Dendritic cell treated with granulocyte-macrophage colony-stimulating factor and Interleukin-4, amounts not matched to agents 40 ng/mL and 50 ng/mL, for 4 days (primary cell): ENCODE results near the gene PPDPF.
"Not testable (repeated sequence)": the region's sequence is repeated elsewhere in the genome, so short reads cannot be mapped to it uniquely, and the experiment has no call there.

ENCODE experiments used
- H3K27ac Mint-ChIP-seq: one replicate; pipeline ENCODE4 v1.8.0; 2022; ENCODE audit warnings: mild to moderate bottlenecking, mixed read lengths
- H3K27me3 Mint-ChIP-seq: one replicate; pipeline ENCODE4 v1.8.0; 2022; ENCODE audit warnings: mild to moderate bottlenecking, mixed read lengths
- H3K36me3 Mint-ChIP-seq: one replicate; pipeline ENCODE4 v1.8.0; 2022; ENCODE audit warnings: low read depth, mixed read lengths
- H3K4me1 Mint-ChIP-seq: one replicate; pipeline ENCODE4 v1.8.0; 2022; ENCODE audit warnings: low read depth, mixed read lengths
- H3K4me3 Mint-ChIP-seq: one replicate; pipeline ENCODE4 v1.8.0; 2022; ENCODE audit warnings: mild to moderate bottlenecking, moderate library complexity, mixed read lengths
- H3K9me3 Mint-ChIP-seq: one replicate; pipeline ENCODE4 v1.8.0; 2022; ENCODE audit warnings: mixed read lengths
- intact Hi-C: fragments of 100-400 bp; cut with micrococcal nuclease; formaldehyde crosslinking; loops from one replicate; pipeline ENCODE4 v1.15.0; 2022

Gene PPDPF

DNA sequence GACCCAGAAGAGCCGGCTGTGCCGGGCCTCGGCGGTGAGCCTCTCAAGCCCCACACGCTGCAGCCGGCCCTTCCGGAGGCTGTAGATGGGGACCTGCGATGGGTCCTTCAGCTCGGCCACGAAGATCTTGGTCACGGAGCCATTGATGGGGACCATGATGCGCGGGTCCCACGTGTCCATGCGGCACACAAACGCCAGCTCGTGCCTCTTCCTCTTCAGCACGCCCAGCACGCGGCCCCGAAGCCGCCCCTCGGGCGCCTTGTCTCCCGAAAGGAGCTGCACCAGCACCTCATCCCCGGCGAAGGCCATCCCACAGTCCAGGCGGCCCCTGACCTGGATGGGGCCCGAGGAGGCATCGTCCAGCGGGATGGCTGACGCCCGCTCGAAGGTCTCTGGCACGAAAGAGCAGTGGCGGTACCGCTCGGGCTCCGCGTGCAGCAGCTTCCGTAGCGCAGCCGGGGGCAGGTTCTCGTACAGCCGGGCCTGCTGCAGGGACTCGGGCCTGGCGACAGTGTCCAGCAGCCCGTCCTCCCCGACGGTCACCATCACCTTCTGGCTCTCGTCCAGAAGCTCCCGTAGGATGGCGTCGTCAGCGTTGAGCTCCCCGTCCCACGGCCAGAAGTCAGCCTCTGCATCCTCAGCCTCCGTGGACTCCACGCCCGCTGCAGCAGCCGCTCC lies 44.6 kb downstream of the PPDPF start:
- Mint-ChIP-seq H3K36me3 (peaks cover 84% of the 10 kb centered on the region), H3K4me1 (peaks cover 34% of the 10 kb centered on the region), H3K27me3 (peaks cover 74% of the 10 kb centered on the region), H3K4me3 (no peak overlapping the region), H3K27ac (no peak overlapping the region), H3K9me3 (no peaks in the 10 kb centered on the region)
- intact Hi-C loops: loop anchor here (5.0 kb wide), 1 partner anchor 47 kb away; no protein-coding TSS in a partner anchor

GRCh38 chr20:63565699-63566335 lies 45.3 kb downstream of the PPDPF start:
- Mint-ChIP-seq H3K9me3 (no peaks in the 10 kb centered on the region), H3K27ac (no peak overlapping the region), H3K27me3 (peaks cover 76% of the 10 kb centered on the region), H3K4me3 (no peak overlapping the region), H3K4me1 (peaks cover 36% of the 10 kb centered on the region), H3K36me3 (peaks cover 80% of the 10 kb centered on the region)
- intact Hi-C loops: loop anchor here (2.0 to 5.0 kb wide), 2 partner anchors 46 to 61 kb away; partner anchors contain the start of gene GMEB2

- H3K4me1 Mint-ChIP-seq: peaks cover 36% of the 10 kb centered on the region
- no peaks in the 10 kb centered on the region for H3K9me3 Mint-ChIP-seq
- H3K27me3 Mint-ChIP-seq: peaks cover 69% of the 10 kb centered on the region
- intact Hi-C loops: loop anchor here (1.0 to 5.0 kb wide), 3 partner anchors 29 to 60 kb away; partner anchors contain the start of genes GMEB2 and PTK6
- peak overlapping the region; percentile 7 for H3K4me3 Mint-ChIP-seq
- H3K27ac Mint-ChIP-seq: peak overlapping the region; percentile 89
- H3K36me3 Mint-ChIP-seq: peaks cover 72% of the 10 kb centered on the region
These were observed 46.0 kb downstream of the PPDPF start for GRCh38 chr20:63566395-63567135.

- intact Hi-C loops: loop anchor here (1.0 to 5.0 kb wide), 3 partner anchors 30 to 60 kb away; partner anchors contain the start of genes GMEB2 and PTK6
- Mint-ChIP-seq H3K4me1 (peaks cover 36% of the 10 kb centered on the region), H3K9me3 (no peaks in the 10 kb centered on the region), H3K27ac (peak overlapping the region; percentile 89), H3K36me3 (peaks cover 68% of the 10 kb centered on the region), H3K27me3 (peaks cover 68% of the 10 kb centered on the region), H3K4me3 (peak overlapping the region; percentile 7)
These were observed 46.5 kb downstream of the PPDPF start for GRCh38 chr20:63567136-63567385.

GRCh38 chr20:63567386-63568169 lies 47.0 kb downstream of the PPDPF start:
- H3K4me3 Mint-ChIP-seq: peak overlapping the region; percentile 70
- H3K9me3 Mint-ChIP-seq: no peaks in the 10 kb centered on the region
- peak overlapping the region; percentile 89 for H3K27ac Mint-ChIP-seq
- peaks cover 36% of the 10 kb centered on the region for H3K4me1 Mint-ChIP-seq
- intact Hi-C loops: loop anchor here (1.0 to 5.0 kb wide), 3 partner anchors 30 to 59 kb away; partner anchors contain the start of genes GMEB2 and PTK6
- peaks cover 66% of the 10 kb centered on the region for H3K27me3 Mint-ChIP-seq
- peaks cover 62% of the 10 kb centered on the region for H3K36me3 Mint-ChIP-seq

GRCh38 chr20:63568170-63568981 lies 47.8 kb downstream of the PPDPF start:
- Mint-ChIP-seq H3K27ac (peak overlapping the region; percentile 89), H3K36me3 (peaks cover 55% of the 10 kb centered on the region), H3K27me3 (peaks cover 64% of the 10 kb centered on the region), H3K4me1 (peaks cover 36% of the 10 kb centered on the region), H3K9me3 (no peaks in the 10 kb centered on the region), H3K4me3 (peak overlapping the region; percentile 70)
- intact Hi-C loops: loop anchor here (5.0 kb wide), 1 partner anchor 44 kb away; no protein-coding TSS in a partner anchor

DNA sequence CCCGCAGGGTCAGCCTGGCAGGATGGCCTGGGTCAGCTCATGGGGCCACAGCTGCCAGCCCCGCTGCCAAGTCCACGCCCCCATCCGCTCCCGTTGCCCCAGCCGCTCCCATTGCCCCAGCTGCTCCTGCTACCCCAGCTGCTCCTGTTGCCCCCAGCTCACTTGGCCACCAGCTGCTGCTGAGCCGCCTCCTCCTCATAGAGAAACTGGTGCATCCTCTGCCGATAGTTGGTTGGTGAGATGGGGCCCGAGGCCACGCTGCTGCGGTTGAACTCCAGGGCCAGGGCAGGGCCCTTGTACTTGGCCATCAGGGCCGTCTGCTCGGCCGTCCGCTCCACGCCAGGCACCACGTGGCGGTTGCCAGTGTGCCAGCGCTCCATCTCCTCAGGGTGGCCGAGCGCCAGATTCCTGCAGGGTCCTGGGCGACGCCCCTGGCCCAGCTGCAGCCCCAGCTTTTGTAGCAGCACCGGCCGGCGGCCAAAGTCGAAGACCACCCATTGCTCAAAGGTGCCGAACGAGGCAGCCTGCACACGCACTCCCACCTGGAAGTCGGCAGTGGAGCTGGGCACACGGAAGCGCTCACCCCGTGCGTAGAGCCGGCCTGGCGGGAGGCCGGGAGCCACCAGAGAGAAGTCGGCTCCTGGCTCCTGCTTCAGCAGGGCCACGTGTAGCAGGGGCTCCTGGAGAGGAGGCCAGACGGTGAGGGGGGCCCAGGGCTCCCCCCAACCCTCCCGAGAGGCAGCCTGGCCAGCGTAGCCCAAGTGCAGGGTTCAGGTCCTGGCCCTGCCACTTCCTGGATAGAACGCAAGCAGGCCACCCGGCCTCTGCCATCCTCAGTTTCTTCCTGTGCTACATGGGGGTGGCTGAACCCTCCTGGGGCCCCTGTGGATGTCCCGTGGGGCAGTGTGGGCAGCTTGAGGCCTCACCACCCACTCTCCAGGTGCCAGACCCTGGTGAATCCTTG lies 48.7 kb downstream of the PPDPF start:
- intact Hi-C loops: loop anchor here (5.0 kb wide), 1 partner anchor 43 kb away; no protein-coding TSS in a partner anchor
- peak overlapping the region; percentile 89 for H3K27ac Mint-ChIP-seq

DNA sequence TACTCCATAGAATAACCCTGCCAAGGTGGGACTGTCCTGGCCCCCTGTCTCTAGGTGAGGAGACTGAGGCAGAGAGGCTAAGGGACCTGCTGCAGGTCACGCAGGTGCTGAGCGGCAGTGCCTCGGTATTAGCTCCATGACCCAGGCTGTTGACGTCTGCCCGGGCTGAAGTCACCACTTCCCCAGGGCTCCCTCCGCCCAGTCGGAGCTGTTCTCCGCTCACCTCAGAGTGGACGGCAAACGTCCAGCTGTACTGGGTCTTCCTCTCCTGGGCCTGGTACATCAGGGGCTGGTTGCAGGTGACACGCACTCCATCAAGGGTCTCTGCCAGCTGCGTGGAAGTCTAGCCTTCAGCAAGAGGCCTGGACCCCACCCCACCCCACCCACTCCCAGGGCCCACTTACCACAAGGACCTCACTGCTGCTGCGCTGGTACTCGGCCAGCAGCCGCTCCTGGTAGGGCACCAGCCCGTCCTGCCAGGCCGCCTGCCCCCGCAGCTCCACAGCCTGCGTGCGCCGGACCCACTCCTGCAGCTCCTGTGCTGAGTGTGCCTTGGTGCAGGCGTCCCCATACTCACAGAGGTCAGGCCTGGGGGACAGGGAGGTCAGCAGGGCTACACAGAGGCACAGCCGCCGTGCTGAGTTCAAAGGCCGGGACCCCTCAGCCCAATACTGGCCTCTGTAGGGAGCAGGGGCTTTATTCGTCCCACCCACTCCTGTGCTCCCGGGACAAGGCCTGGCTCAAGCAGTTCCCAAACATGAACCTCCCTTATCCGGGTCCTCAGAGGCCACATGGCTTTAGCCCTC lies 49.9 kb downstream of the PPDPF start:
- no peaks in the 10 kb centered on the region for H3K9me3 Mint-ChIP-seq
- H3K4me3 Mint-ChIP-seq: no peak overlapping the region
- H3K27ac Mint-ChIP-seq: no peak overlapping the region
- peaks cover 38% of the 10 kb centered on the region for H3K36me3 Mint-ChIP-seq
- intact Hi-C loops: no loop called here
- H3K27me3 Mint-ChIP-seq: peaks cover 51% of the 10 kb centered on the region
- peaks cover 36% of the 10 kb centered on the region for H3K4me1 Mint-ChIP-seq

More for the DNA sequence above, 48.7 kb downstream of the PPDPF start:
- H3K36me3 Mint-ChIP-seq: peaks cover 50% of the 10 kb centered on the region
- H3K9me3 Mint-ChIP-seq: no peaks in the 10 kb centered on the region
- peaks cover 36% of the 10 kb centered on the region for H3K4me1 Mint-ChIP-seq
- peak overlapping the region; percentile 64 for H3K4me3 Mint-ChIP-seq
- H3K27me3 Mint-ChIP-seq: peaks cover 58% of the 10 kb centered on the region

- peaks cover 52% of the 10 kb centered on the region for H3K27me3 Mint-ChIP-seq
- intact Hi-C loops, H3K9me3 Mint-ChIP-seq, H3K27ac Mint-ChIP-seq, H3K4me3 Mint-ChIP-seq: not testable (repeated sequence)
- H3K36me3 Mint-ChIP-seq: peaks cover 32% of the 10 kb centered on the region
- H3K4me1 Mint-ChIP-seq: peaks cover 36% of the 10 kb centered on the region
These were observed 50.5 kb downstream of the PPDPF start for GRCh38 chr20:63571087-63571478.
